Activated T-cell treated with anti-CD3 and anti-CD28 coated beads, Interleukin-2, amount 50 U/mL, for 24 hours (primary cell): ENCODE results near the gene NPAS2.

ENCODE experiments used
- DNase-seq: peaks from one replicate; pipeline ENCODE4 v3.0.0-alpha.2; 2020
- H3K27ac Mint-ChIP-seq: 2 replicates; pipeline ENCODE4 v1.8.0; 2020; ENCODE audit warnings: mild to moderate bottlenecking, mixed read lengths
- H3K27me3 Mint-ChIP-seq: 2 replicates; pipeline ENCODE4 v1.8.0; 2020; ENCODE audit warnings: mixed read lengths
- H3K36me3 Mint-ChIP-seq: 2 replicates; pipeline ENCODE4 v1.8.0; 2020; ENCODE audit warnings: low read depth, mixed read lengths
- H3K4me1 Mint-ChIP-seq: 2 replicates; pipeline ENCODE4 v1.8.0; 2020; ENCODE audit warnings: low read depth, mixed read lengths
- H3K4me3 Mint-ChIP-seq: 2 replicates; pipeline ENCODE4 v1.8.0; 2020; ENCODE audit warnings: mild to moderate bottlenecking, moderate library complexity, mixed read lengths
- H3K9me3 Mint-ChIP-seq: 2 replicates; pipeline ENCODE4 v1.8.0; 2020; ENCODE audit warnings: mixed read lengths

The NPAS2 gene

DNA sequence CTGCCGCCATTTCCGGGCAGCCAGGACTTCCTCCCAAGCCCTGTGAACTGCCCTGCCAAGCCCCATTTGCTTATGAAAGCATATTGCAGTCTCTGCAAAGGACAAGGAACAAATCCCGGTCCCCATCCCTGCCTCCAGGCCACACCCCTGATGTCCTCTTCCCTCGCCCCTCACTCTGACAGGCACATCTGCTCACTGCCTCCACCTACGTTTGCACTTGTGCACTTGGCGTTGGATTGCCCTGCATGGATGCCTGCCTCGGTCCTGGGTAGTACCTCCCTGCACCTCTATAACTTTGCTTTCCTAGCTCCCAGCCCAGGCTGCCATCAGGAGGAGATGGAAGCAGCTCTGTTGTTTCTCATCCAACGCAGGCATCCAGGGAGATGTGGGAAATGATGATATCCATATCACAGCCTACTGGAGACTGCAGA, 162.5 kb downstream of the NPAS2 start:
- H3K4me3 Mint-ChIP-seq = no peak overlapping the region
- peaks cover 8% of the 10 kb centered on the region for H3K36me3 Mint-ChIP-seq
- DNase-seq = no peak
- peaks cover 2% of the 10 kb centered on the region for H3K27me3 Mint-ChIP-seq
- no peak overlapping the region for H3K27ac Mint-ChIP-seq
- H3K4me1 Mint-ChIP-seq = peaks cover 2% of the 10 kb centered on the region
- H3K9me3 Mint-ChIP-seq = no peaks in the 10 kb centered on the region

- peaks cover 2% of the 10 kb centered on the region for H3K4me1 Mint-ChIP-seq
- H3K4me3 Mint-ChIP-seq = no peak overlapping the region
- peaks cover 8% of the 10 kb centered on the region for H3K36me3 Mint-ChIP-seq
Observed at GRCh38 chr2:100983201-100983600, 163.3 kb downstream of the NPAS2 start.

GRCh38 chr2:100983684-100984310, 163.9 kb downstream of the NPAS2 start:
- H3K27me3 Mint-ChIP-seq = peaks cover 2% of the 10 kb centered on the region
- H3K4me3 Mint-ChIP-seq = no peak overlapping the region
- DNase-seq = no peak
- H3K36me3 Mint-ChIP-seq = peaks cover 8% of the 10 kb centered on the region
- H3K4me1 Mint-ChIP-seq = peaks cover 2% of the 10 kb centered on the region
- no peak overlapping the region for H3K27ac Mint-ChIP-seq
- H3K9me3 Mint-ChIP-seq = no peaks in the 10 kb centered on the region

More at GRCh38 chr2:100983201-100983600, 163.3 kb downstream of the NPAS2 start:
- H3K9me3 Mint-ChIP-seq = no peaks in the 10 kb centered on the region
- H3K27ac Mint-ChIP-seq = no peak overlapping the region
- DNase-seq = no peak
- peaks cover 2% of the 10 kb centered on the region for H3K27me3 Mint-ChIP-seq

DNA sequence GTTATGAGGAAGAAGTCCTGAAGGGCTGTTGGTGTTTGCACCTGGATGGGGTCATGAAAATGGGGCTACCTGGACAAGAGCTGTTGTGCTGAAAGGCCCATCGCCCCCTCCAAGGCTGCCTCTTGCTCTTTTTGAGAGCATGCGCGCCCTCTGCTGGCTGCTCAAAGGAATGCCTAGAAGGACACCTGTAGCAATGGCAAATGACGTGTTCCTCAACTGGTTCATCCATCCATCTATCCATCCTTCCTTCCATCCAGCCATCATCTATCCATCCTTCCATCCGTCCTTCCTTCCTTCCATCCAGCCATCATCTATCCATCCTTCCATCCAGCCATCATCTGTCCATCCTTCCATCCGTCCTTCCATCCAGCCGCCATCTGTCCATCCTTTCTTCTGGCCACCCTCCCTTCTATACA, 165.0 kb downstream of the NPAS2 start:
- Mint-ChIP-seq H3K36me3 (peaks cover 8% of the 10 kb centered on the region), H3K27ac (no peak overlapping the region), H3K9me3 (no peaks in the 10 kb centered on the region)

GRCh38 chr2:100986157-100986556, 166.2 kb downstream of the NPAS2 start:
- DNase-seq = no peak
- Mint-ChIP-seq H3K4me1 (peaks cover 2% of the 10 kb centered on the region), H3K9me3 (no peaks in the 10 kb centered on the region), H3K4me3 (no peak overlapping the region), H3K27me3 (peaks cover 2% of the 10 kb centered on the region), H3K27ac (no peak overlapping the region), H3K36me3 (peaks cover 8% of the 10 kb centered on the region)

More for the DNA sequence above, 165.0 kb downstream of the NPAS2 start:
- Mint-ChIP-seq H3K4me3 (no peak overlapping the region), H3K27me3 (peaks cover 2% of the 10 kb centered on the region), H3K4me1 (peaks cover 2% of the 10 kb centered on the region)
- DNase-seq = peak; percentile 82

DNA sequence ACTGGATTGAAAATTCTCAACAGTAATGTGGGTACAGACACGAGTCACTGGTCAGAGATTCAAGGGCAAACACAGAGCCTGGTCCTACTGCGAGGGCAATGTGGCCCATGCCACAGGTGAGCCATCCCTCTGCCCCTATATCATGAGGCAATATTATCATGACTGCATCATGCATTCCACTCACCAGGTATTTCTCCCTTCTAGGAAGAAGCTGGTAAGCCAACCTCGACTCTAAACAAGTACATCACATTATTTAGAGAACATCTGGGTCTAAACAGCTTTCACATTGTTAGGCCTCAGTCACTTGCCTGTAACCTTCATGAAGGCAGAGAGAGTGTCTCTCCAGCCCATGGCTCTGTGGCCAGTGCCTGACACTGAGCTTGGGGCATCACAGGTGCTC, 167.6 kb downstream of the NPAS2 start:
- H3K4me3 Mint-ChIP-seq = no peak overlapping the region
- peaks cover 5% of the 10 kb centered on the region for H3K4me1 Mint-ChIP-seq
- no peaks in the 10 kb centered on the region for H3K9me3 Mint-ChIP-seq
- no peak overlapping the region for H3K27ac Mint-ChIP-seq
- H3K36me3 Mint-ChIP-seq = peaks cover 3% of the 10 kb centered on the region
- DNase-seq = no peak
- H3K27me3 Mint-ChIP-seq = peaks cover 2% of the 10 kb centered on the region

DNA sequence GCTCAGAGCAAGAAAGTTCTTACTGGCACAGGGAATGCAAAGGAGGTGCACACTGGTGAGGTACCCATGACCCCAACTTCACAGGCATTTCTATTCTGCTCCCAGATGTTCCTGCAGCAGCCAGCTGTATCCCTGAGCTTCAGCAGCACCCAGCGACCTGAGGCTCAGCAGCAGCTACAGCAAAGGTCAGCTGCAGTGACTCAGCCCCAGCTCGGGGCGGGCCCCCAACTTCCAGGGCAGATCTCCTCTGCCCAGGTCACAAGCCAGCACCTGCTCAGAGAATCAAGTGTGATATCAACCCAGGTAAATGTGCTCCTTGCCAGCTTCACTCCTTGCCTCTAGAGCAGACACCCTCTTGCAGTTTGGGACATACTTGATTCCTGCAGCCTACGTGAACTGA, 168.0 kb downstream of the NPAS2 start:
- Mint-ChIP-seq H3K4me1 (peaks cover 5% of the 10 kb centered on the region), H3K27ac (no peak overlapping the region), H3K27me3 (peaks cover 2% of the 10 kb centered on the region), H3K36me3 (peaks cover 2% of the 10 kb centered on the region), H3K4me3 (no peak overlapping the region), H3K9me3 (no peaks in the 10 kb centered on the region)
- no peak for DNase-seq

GRCh38 chr2:100988630-100989417, 168.9 kb downstream of the NPAS2 start:
- Mint-ChIP-seq H3K9me3 (no peaks in the 10 kb centered on the region), H3K27ac (no peak overlapping the region), H3K4me1 (peaks cover 5% of the 10 kb centered on the region), H3K4me3 (no peak overlapping the region), H3K36me3 (peaks cover 2% of the 10 kb centered on the region), H3K27me3 (peaks cover 2% of the 10 kb centered on the region)
- DNase-seq = no peak

GRCh38 chr2:100989666-100990065, 169.7 kb downstream of the NPAS2 start:
- DNase-seq = no peak
- H3K4me3 Mint-ChIP-seq = no peak overlapping the region
- H3K27me3 Mint-ChIP-seq = peaks cover 2% of the 10 kb centered on the region
- H3K4me1 Mint-ChIP-seq = peaks cover 5% of the 10 kb centered on the region
- no peaks in the 10 kb centered on the region for H3K9me3 Mint-ChIP-seq
- peaks cover 2% of the 10 kb centered on the region for H3K36me3 Mint-ChIP-seq
- no peak overlapping the region for H3K27ac Mint-ChIP-seq

GRCh38 chr2:100990166-100990565, 170.2 kb downstream of the NPAS2 start:
- H3K27ac Mint-ChIP-seq = no peak overlapping the region
- H3K9me3 Mint-ChIP-seq = no peaks in the 10 kb centered on the region
- DNase-seq = no peak
- peaks cover 4% of the 10 kb centered on the region for H3K4me1 Mint-ChIP-seq
- H3K27me3 Mint-ChIP-seq = no peaks in the 10 kb centered on the region
- H3K4me3 Mint-ChIP-seq = no peak overlapping the region
- H3K36me3 Mint-ChIP-seq = no peaks in the 10 kb centered on the region

GRCh38 chr2:100990650-100991403, 170.9 kb downstream of the NPAS2 start:
- Mint-ChIP-seq H3K4me1 (peaks cover 4% of the 10 kb centered on the region), H3K9me3 (no peaks in the 10 kb centered on the region), H3K27ac (no peak overlapping the region), H3K27me3 (no peaks in the 10 kb centered on the region), H3K4me3 (no peak overlapping the region), H3K36me3 (peaks cover 2% of the 10 kb centered on the region)
- no peak for DNase-seq

DNA sequence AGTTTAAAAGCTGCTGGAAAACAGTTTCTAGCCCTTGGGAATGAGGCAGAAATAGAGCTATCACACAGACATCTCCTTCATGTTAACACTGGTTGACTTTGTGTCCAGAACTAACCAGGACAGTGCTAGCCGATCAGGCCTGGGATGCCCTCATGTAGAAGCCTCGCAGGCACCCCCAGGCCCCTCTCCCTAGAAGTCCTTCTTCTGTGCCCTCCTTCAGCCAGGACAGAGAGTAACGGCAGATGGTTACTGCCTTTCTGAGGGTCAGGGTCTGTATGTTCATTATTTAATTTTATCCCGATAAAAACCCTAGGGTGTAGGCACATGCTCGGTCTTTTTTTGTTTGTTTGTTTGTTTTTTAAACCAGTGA, 171.4 kb downstream of the NPAS2 start:
- no peak for DNase-seq
- H3K27me3 Mint-ChIP-seq = no peaks in the 10 kb centered on the region
- H3K27ac Mint-ChIP-seq = no peak overlapping the region
- no peak overlapping the region for H3K4me3 Mint-ChIP-seq
- H3K36me3 Mint-ChIP-seq = peaks cover 2% of the 10 kb centered on the region
- H3K4me1 Mint-ChIP-seq = peaks cover 4% of the 10 kb centered on the region
- no peaks in the 10 kb centered on the region for H3K9me3 Mint-ChIP-seq

DNA sequence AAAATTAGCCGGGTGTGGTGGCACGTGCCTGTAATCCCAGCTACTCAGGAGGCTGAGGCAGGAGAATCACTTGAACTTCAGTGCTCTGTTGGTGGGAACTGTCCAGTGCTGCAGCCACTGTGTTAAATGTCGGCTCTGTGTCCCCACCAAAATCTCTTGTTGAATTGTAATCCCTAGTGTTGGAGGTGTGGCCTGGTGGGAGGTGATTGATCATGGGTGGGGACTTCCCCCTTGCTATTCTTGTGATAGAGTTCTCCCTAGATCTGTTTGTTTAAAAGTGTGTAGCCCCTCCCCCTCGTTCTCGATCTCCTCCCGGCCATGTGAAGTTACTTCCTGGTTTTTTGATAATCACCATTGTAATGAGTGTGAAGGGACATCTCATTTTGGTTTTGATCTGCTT, 172.3 kb downstream of the NPAS2 start:
- Mint-ChIP-seq H3K27me3 (no peaks in the 10 kb centered on the region), H3K9me3 (no peaks in the 10 kb centered on the region), H3K27ac (no peak overlapping the region), H3K4me3 (no peak overlapping the region), H3K36me3 (peaks cover 2% of the 10 kb centered on the region), H3K4me1 (peaks cover 4% of the 10 kb centered on the region)
- DNase-seq = no peak

DNA sequence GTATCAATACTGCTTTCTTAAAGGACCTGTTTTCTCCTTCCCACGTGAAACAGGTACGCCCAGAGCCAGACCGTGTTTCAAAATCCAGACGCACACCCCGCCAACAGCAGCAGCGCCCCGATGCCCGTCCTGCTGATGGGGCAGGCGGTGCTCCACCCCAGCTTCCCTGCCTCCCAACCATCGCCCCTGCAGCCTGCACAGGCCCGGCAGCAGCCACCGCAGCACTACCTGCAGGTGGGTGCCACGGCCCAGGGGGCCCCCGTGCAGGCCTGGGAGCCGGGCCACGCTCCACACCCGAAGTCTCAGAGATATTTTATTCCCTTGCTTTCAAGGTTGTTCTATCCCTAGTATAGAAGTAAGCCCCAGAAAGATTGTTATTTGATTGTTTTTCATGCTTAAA, 173.4 kb downstream of the NPAS2 start:
- no peak overlapping the region for H3K4me3 Mint-ChIP-seq

More for the DNA sequence above, 173.4 kb downstream of the NPAS2 start:
- peaks cover 2% of the 10 kb centered on the region for H3K36me3 Mint-ChIP-seq
- H3K27ac Mint-ChIP-seq = no peak overlapping the region
- no peak for DNase-seq
- no peaks in the 10 kb centered on the region for H3K9me3 Mint-ChIP-seq
- no peaks in the 10 kb centered on the region for H3K27me3 Mint-ChIP-seq
- peaks cover 4% of the 10 kb centered on the region for H3K4me1 Mint-ChIP-seq
